GM18873 (cell line): Measurements from ENCODE around the gene AHRR.
A peak's percentile ranks its signal among the peaks of the same experiment; 100 is the strongest.
"Not testable (repeated sequence)": the region's sequence is repeated elsewhere in the genome, so short reads cannot be mapped to it uniquely, and the experiment has no call there.

Experiments used
- ATAC-seq: cut with Tn5 transposase; IDR thresholded peaks from one replicate; pipeline ENCODE4 v1.9.1; 2021; ENCODE audit warnings: mild to moderate bottlenecking, moderate library complexity, moderate number of reproducible peaks; ENCODE audit not compliant: unreplicated experiment, low FRiP score

Gene AHRR

DNA sequence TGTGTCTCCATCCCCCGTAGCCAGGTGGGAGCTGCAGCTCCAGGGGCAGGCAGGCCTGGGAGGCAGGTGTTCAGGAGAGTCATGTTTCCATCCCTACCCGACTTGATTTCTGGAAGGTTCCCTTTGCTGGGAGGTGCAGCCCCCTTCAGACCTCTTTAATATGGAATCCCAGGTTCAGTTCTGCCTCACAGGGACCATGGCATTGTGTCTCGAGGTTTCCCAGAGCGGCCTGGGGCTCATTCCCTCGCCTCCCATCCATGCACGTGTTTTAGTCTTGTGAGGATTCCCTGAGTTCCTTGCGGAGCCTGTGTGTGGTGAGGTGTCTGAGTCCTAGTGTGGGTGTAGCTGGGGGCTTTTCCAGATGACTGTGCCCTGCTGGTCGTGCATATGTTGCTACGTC, 16.5 kb upstream of the AHRR start:
- ATAC-seq = no peak

DNA sequence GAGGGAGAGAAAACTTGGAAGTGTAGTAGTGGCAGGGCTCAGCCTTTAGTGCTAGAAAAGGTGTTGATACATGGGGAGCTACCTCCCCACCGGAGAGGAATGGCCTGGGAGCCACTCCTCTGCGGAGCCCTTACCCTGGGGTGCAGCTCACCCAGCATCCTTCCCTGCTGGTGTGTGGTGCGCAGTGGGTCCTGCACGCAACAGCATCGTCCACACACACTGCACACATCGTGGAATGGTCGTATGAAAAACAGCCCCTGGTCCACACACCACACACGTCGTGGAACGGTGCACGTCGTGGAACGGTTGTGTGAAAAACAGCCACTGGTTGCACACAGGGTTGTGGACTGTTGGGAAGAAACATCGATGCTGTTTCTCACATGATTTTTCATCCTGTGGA, 16.1 kb upstream of the AHRR start:
- ATAC-seq = no peak

DNA sequence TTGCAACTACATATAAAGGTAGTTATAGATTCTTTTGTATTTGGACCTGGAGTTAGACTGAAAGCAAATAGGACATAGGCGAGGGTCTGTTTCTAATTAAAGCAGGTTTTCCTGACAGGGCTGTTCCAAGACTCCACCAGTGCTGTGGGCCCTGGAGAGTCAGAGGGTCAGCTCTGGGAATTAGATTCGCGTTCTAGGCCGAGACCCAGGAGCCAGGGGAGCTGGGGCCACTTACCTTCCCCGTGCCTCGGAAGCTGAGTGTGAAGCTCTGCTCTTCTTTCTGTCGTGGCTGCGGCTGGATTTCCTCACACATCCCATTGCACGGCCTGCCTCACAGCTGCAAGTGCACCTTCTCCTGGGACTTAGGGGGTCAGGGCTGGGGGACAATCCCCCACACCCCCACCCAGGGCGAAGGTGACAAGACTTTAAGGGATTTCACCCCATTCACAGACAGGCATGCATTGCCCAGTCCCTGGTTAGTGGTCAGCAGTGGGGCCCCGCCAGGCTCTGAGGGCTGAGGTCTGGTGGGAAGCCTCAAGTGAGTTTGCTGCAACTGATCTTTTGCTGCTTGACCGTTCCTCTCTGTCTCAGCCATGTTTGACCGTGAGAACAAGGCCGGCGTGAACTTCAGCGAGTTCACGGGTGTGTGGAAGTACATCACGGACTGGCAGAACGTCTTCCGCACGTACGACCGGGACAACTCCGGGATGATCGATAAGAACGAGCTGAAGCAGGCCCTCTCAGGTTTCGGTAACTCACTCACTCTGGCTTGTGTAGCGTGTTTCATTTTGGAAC, 15.3 kb upstream of the AHRR start:
- no peak for ATAC-seq

DNA sequence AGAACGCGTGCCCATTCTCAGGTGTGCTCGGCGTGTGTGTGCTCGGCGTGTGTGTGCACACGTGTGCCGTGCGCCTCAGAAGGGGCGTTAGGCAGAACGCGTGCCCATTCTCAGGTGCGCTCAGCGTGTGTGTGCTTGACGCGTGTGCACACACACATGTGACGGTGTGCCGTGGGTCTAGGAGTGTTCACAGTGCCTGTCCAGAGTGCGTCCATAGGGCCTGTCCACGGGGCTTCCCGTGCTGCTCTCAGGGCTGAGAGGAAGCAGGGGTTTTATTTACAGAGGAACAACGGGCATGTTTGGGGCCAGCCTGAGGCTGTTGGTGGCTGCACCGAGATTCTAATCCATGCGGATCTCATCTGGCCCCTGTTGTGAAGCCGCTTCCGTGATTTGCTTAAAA, 14.2 kb upstream of the AHRR start:
- ATAC-seq = no peak

DNA sequence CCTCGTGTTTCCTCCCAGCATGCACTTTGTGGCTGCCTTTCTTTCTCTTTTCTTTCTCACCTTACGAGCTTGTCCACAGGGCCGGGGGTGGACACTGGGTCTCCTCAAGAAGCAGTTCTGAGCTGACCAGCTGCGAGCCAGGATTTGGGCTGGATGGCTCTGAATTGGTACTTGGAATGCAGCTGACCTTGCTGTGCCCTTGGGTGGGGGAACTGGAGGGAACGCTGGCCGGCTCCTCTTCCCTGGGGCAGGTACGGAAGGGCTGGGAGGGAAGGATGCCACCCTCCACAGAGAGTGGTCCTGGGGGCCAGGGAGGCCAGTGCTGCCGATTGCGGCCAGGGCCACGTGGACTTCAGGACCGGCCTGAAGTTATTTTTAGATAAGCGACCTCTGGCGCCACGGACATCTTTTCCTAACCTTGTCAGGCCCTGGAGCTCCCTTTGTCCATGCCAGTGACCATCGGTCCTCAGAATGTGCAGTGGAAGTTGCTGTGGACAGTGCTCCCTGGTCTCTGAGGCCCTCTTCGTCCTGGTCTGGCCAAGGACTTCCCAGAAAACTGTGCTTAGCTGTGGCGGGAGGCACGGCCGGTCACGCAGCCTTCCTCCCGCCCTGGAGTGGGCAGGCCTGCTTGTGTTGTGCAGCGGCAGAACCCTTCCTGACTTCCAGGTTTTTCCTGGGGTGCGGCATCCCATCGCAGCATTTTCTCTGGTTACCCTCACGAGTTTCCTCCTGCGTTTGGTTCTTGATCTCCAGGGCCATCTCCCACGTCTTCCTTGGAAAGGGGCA, 13.5 kb upstream of the AHRR start:
- no peak for ATAC-seq

DNA sequence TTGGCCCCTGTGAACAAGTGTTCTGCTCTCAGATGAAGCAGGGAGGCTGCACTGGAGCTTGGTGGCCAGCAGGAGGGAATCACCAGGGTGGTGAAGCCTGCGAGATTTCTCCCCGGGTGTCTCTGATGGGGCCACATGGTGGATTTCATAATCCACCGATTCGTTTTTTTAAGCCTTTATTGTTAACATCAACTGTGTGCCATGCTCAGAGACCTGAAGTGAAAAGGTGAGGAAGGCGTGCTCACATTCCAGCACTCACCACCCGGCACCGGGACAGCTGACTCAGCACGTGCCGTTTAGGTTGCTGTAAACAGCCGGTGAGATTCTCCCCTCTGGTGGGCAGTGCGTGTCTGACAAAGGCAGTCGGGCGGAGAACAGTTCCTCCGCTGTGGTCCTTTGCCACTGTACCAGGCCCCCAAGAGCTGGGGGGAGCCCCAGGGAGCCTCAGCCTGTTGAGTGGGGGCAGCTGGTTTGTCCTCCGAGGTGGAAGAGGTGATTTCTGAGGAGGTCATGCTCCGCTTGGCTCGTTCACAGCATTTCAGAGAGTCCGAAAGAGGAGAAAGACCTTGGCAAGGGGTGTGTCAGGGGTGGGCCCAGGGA, 12.7 kb upstream of the AHRR start:
- no peak for ATAC-seq

DNA sequence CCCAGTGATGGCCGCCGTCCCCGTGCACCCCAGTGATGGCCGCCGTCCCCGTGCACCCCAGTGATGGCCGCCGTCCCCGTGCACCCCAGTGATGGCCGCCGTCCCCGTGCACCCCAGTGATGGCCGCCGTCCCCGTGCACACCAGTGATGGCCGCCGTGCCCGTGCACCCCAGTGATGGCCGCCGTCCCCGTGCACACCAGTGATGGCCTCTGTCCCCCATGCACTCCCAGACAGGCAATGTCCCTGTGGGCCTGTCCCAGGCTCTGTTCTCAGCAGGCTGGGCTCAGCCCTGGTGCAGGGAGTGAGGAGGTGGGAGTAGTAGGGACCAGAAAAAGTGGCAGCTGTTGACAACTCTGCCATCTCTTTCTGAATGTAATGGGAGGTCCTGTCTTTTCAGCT, 11.7 kb upstream of the AHRR start:
- ATAC-seq = not testable (repeated sequence)

DNA sequence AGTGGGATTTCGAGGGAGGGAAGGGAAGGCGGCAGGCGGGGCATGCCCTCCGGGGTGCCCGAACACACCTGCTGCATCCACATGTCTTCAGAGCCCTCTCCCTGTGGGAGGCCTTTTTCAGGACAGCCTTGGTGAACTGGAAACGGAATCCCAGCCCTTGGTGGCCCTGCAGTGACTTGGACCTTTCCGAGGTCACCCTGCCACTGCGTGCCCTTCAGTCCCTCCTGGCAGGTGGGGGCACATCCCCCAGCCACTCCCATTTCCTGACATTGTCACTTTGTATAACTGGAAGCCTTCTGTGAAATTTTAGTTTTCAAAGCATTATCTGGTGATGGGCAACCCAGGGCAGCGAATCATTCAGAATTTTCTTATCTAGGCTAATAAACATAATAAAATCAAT, 11.0 kb upstream of the AHRR start:
- ATAC-seq = no peak

DNA sequence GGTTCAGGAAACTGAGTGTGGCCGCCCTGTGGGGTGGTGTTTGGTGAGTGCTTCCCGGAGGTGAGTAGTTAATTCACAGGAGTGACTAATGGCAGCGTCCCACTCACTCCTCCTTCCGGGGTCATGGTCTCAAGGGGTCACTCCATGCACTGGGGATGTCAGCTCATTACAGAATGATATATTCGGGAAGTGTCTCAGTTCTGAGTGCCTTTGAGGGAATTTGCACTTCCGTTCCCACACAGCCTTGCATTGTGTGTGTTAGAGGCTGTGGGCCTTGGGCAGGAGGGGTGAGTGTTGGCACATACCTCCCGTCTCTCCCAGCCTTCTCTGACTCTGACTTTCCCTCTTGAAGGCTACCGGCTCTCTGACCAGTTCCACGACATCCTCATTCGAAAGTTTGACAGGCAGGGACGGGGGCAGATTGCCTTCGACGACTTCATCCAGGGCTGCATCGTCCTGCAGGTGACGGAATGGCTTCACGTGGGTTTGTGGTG, 10.5 kb upstream of the AHRR start:
- ATAC-seq = no peak

DNA sequence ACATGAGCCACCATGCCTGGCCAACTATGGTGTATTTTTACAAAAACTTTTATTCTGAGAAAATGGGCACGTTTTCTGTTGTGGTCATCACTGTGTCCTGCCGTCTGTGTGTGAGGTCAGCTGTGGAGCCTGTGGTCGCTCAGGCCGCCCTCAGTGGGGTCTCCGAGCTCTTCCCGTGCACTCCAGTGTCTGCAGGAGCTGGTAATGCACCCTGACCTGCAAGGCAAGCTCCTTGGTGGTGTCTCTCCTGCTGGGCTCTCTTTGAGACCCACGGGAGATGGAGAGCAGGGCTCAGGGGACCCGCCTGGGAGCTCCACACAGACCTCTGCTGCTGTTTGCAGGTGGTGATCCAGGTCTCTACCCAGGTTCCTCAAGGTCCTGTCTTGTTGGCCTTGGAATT, 9.6 kb upstream of the AHRR start:
- ATAC-seq = no peak

DNA sequence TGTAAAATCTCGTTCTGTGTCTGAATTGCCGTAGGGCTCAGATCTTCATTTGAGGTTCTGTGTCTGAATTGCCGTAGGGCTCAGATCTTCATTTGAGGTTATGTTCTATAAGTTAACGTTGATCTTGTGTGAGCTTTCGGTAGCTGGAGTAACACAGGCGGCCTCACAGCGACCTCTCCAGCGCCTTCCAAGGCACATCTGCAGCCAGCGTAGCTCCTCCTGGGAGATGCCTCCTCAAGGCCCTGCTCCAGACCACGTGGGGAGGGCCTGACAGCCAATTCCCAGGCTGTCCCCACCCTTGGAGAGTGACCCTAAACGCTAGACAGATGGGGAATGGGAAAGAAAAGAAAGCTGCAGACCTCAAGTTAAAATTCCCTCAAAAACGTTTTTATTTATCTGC, 8.7 kb upstream of the AHRR start:
- ATAC-seq = no peak

DNA sequence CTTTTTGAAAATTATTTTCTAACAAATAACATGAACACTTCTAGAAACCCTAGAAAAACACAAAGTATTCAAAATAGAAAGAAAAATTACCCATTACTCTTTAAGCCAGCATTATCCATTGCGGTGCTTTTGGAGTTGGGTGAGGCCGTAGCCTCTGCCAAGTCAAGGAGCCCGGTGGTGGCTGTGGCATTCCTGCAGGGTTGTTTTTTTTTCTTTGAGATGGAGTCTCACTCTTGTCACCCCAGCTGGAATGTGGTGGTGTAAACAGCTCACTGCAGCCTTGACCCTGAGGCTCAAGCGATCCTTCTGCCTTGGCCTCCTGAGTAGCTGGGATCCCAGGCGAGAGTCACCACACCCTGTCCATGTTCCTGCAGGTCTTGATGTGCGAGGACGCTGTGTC, 8.2 kb upstream of the AHRR start:
- ATAC-seq = no peak

DNA sequence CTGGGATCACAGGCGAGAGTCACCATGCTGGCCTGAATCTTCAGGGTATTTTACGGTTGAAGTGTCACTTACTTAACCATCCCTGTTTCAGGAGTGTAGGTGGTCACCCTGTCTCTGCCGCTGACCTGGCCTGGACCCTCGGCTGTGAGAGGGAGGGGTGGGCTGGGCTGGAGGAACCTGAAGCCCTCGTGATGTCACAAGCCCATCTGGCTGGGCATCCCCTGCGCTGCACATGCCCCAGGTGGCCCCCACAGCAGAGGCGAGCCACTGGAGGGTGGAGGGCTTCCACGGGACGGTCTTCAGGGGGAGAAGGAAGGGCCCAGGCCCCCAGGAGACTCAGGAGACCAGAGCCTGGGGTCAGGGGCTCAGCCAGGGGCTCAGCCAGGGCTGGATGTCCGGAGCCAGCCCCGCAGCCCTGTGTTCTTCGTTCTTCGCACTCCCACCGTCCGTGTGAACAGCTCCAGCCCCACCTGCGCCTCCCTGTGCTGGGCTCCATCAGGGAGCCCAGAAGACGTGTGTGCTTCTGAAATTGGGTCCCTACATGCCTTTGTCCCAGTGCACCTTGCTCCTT, 7.6 kb upstream of the AHRR start:
- ATAC-seq = no peak

DNA sequence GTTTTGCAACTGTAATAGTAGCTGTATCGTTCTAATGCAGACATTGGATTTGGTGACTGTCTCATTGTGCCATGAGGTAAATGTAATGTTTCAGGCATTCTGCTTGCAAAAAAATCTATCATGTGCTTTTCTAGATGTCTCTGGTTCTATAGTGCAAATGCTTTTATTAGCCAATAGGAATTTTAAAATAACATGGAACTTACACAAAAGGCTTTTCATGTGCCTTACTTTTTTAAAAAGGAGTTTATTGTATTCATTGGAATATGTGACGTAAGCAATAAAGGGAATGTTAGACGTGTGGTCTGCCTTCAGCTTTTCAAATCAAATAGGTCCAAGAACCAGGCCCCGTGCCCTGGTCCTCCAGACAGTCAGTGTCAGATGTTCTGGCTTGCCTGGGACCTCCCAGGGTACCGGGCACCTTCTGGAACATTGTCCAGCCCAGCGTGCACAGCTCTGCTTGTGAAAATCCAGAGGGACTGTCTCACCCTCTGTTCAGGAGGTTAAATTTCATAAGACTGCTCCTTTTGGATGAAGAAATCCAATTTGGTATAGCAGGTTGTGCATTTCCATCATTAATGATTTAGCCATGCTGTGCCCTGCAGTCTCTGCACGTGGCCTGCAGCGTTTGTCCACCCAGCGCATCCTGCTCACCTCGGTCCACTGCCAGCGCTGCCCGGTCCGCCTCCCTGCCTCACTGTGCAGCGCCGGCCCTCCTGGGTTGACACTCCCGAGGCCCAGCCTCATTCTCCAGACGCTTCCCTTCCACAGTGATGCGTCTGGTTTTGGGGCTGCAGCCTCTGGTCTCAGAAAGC, 6.6 kb upstream of the AHRR start:
- ATAC-seq = no peak

DNA sequence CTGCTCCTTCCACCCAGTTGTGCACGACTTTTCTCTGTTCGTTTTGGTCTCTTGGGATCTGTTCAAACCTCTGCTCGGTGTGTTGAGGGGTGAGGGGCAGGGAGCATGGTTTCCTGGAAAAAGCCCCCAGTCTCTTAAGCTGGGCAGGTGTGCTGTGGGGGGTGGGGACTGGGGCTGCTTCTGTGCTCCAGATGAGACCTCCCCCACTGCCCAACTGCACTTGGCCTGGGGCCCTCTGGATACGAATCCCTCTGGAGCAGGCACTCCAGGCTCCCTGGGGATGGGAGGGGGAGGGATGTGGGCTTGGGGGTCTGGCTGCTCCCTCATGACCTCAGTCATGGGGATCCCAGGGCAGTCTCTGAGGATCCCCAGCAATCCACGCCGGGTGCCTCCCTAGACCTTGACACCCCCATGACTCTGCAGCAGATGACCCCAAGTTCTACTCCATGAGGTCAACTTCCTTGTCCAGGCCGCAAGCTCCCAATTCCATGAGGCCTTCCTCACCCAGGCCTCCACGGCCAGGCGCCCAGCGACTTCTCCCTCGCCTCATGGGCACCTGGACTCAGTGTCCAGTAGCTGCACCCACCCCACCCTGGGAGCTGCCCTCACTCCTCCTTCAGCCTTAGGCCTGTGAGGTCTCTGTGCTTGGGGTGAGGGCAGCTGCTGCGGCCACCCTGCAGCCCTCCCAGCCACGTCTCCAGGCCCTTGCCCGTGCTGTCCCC, 5.9 kb upstream of the AHRR start:
- ATAC-seq = no peak

DNA sequence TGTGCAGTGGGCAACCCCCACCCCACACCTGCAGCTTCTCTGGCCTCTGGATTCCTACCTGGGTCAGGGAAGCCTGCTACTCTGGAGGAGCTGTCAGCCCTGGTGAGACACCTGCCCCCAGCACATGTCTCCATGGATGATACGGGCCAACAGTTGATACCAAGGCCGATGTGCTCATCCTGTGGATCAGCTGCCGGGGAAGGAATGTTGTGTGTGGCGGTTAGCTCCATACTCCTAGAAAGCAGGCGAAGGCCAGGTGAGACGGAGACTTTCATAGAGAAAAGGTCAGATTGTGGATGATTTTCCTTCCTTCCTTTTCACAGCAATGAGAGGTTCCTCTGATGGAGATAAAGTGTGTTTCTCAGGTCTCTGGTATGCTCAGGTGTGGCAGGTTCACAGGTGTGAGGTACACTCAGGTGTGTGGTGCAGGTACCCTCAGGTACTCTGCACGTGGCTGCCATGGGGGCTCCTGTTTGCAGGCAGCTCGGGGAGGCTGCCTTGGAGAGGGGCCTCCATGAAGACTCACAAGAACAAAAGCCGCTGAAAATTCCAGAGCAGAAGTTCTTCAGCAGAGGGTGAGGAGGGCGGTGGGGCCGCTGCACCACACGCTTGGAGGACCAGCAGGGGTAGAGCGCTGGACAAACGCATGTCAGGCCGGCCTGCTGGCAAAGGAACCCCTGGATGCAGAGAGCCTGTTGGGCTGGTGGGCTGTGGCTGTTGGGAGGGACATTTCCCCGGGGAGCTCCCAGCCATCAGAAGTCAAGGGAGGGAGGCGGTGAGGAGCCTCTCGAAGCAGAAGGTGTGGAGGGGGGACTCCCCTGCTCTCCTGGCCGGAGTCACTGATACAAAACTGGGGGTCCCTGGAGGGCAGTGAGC, 5.1 kb upstream of the AHRR start:
- ATAC-seq = peak; percentile 12

DNA sequence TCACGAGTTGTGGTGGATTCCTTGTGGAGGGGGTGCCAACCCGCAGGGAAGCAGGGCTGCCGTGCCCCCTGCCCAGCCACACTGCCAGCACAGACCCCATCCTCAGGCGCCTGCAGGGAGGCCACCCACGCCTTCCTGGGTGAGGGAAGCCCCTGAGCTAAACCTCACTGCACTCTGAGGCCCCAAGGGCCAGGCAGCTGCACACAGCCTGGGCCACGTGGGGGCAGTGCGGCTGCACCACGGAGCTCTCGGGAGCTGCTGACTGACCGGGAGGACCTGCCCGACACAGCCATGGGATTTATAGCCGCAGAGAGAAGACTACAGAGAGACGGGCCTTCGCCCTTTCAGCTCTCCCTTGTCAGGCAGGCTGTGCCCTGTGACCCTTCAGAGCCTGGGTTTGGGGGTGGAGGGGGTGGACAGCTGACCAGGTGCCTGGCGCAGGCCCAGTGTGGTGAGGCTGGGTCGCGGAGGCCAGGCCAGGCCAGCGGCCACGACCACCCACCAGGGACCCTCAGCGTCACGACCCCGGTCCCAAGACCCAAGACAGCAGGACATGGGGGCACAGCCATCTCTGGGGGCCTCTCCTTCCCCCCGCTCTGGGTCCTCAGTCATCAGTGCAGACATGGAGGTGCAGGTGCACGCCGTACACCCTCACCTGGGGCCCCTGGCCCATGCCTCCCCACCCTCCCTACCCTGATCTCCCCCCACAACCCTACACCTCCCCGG, 4.3 kb upstream of the AHRR start:
- peak; percentile 67 for ATAC-seq

DNA sequence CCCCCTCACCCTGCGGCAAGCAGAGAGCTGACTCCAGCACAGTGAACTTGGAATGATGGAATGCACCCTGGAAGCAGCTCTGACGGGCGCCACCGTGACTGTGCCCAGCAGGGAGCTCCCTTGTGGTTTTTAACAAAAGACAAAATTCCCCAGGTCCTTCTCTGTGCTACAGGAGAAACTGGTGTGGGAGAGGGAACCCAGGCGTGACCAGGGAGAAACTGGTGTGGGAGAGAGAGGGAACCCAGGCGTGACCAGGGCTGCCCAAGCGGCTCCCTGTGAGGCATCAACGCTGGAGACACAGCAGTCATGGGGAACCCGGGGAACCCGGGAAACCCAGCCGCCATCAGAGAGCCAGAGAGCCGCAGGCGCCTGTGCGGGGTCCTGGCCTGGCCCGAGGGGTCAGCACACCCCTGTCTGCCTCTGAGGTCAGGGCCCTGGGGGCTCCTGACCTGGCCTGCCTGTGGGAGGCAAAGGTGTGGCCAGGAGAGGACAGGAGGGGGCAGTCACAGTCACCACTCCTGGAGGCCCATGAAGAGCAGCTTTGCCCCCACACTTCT, 3.1 kb upstream of the AHRR start:
- ATAC-seq = no peak
